NK-92 (cell line): Measurements from ENCODE around the gene ST3GAL4.
"Not testable (repeated sequence)": the region's sequence is repeated elsewhere in the genome, so short reads cannot be mapped to it uniquely, and the experiment has no call there.

Experiments
- DNase-seq: peaks from one replicate; lab custom pipeline; 2025; ENCODE audit not compliant: unreplicated experiment; lab: John Stamatoyannopoulos, UW

Gene ST3GAL4, protein sequence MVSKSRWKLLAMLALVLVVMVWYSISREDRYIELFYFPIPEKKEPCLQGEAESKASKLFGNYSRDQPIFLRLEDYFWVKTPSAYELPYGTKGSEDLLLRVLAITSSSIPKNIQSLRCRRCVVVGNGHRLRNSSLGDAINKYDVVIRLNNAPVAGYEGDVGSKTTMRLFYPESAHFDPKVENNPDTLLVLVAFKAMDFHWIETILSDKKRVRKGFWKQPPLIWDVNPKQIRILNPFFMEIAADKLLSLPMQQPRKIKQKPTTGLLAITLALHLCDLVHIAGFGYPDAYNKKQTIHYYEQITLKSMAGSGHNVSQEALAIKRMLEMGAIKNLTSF

GRCh38 chr11:126355324-126355925 is at the start of gene ST3GAL4:
ST3GAL4 (plus strand) TSS chr11:126355686; CDS start chr11:126406156, 50,470 bp downstream.
- DNase-seq = no peak

GRCh38 chr11:126305699-126306098 is 49.8 kb upstream of the ST3GAL4 start:
- DNase-seq = no peak

GRCh38 chr11:126307706-126308105 is 47.8 kb upstream of the ST3GAL4 start:
- no peak for DNase-seq

DNA sequence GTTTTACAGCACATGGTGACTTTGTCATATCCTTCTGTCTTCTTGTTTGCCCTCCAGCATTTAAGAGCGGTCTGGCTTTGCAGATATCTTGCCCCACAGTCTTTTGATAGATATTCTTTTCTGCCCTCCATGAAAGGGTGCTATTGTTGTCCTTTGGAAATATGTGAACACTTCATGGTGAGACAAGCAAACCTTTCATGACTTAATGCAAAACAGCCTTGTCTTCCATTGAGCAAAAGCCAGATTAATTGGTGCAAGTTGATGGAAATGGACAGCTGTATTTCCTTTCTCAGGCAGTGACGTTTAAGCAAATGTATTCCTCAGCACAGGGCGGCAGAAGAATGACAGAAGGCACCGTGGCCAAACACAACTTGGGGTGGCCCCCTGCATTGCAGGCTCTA is 47.2 kb upstream of the ST3GAL4 start:
- no peak for DNase-seq

DNA sequence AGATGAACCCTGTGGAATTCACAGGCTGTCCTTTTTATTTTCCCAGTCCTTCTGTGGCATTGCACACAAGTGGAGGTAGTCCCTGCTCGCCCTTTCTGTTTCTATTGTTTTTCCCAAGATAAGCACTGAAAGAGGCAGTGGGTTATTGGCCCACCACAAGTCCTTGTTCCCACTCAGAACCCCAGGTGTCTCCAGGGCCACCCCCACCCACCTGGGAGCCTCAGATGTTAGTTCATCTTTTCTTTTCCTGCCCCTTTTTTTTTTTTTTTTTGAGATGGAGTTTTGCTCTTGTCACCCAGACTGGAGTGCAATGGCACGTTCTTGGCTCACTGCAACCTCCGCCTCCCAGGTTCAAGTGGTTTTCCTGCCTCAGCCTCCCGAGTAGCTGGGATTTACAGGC is 46.7 kb upstream of the ST3GAL4 start:
- DNase-seq = not testable (repeated sequence)

DNA sequence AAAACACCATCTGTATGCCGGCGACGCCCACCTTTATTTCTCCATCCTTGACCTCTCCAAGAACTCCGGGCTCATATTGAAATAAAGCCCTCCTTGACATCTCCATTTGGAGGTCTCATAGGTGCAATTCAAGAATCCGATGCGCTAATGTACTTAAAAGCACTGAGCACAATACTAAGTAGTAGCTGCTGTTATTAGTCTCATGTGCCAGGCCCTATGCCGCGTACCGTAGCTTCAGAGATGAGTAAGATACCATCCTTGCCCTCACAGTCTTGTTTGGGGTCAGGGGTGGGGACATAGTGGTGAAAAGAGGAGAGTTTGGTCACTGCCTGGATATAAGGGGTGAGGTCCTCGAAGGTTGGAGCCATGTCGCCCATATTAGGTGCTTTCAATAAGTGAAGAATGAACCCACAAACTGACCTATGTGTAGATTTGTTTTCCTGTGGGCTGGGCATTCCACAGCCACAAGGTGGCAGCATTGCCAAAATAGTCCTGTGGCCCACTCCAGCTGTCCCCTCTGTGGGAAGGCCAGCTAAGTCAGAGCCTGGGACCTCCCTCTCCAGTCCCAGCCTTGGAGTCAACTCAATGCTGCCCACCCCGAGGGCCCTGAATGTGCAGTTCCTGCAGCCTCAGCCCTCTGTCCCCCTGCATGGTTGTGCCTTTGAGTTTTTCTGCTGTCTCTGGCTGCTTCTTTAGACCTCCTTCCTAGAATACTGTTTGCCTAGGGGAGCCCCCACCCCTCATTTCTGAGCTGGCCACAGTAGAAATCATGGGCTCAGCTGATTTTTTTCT is 45.1 kb upstream of the ST3GAL4 start:
- DNase-seq = no peak

DNA sequence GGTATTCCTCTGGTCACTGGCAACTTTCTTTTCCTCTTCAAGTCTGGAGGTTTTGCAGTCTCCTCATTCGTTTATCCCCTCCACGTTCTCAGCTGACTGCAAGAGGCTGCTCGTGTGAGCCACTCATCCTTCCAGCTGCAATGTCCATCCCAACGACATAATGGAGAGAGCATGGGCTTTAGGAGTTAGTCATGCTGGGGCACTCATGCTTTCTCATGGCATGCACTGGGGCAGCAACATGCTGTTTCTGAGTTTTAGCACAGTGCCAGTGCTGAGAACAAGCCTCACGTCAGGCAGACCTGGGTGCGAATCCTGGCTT is 44.5 kb upstream of the ST3GAL4 start:
- no peak for DNase-seq

DNA sequence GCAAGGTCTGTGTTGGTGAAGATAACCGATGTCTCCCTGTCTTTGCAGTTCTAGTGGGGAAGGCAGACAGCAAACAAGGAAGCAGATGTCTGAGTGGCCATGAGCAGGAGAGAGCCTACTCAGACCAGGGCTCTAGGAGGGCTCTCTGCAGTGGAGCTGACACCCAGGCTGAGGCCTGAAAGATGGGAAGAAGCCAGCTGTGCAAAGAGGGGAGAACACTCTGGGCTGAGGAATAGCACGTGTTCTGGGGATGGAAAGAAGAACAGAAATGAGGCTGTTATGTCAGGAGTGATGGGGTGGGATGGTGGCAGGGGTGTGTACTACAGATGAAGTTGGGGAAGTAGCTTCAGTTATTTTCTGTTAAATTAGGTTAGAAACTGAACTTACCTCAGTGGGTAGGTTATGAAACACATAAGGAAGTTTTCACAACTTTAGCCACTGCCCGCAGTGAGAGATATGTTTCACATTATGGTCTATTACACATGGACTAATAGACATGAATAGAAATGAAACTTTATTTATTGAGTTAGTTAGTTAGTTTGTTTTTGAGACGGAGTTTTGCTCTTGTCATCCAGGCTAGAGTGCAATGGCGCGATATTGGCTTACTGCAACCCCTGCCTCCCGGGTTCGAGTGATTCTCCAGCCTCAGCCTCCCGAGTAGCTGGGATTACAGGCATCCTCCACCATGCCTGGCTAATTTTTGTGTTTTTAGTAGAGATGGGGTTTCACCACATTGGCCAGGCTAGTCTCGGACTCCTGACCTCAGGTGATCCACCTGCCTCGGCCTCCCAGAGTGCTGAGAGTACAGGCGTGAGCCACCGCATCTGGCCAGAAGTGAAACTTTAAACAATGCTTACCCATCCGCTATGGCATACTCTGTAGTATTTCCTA is 43.8 kb upstream of the ST3GAL4 start:
- no peak for DNase-seq

DNA sequence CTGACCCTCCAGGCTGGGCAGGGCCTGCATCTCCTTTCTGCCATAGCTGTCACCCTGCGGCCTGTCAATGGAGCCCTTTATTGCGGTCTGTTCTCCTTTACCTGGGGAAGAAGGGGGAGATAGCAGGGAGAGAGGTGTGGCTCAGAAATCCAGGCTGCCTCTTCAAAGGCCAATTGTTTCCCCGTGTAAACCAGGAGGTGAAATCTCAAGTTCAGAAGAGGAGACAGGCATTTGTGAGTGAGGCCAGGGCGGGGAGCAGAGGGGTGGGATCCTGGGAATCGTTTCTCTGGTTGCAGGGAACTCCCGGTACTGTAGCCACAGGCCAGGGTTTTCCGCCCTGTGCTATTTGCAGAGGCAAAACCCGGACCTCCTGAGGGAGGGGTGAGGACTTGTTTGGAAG is 42.5 kb upstream of the ST3GAL4 start:
- DNase-seq = no peak

GRCh38 chr11:126313826-126314225 is 41.7 kb upstream of the ST3GAL4 start:
- no peak for DNase-seq

- DNase-seq = no peak
Measured at GRCh38 chr11:126317432-126317755, 38.1 kb upstream of the ST3GAL4 start.

- no peak for DNase-seq
Measured at GRCh38 chr11:126317756-126318573, 37.5 kb upstream of the ST3GAL4 start.

DNA sequence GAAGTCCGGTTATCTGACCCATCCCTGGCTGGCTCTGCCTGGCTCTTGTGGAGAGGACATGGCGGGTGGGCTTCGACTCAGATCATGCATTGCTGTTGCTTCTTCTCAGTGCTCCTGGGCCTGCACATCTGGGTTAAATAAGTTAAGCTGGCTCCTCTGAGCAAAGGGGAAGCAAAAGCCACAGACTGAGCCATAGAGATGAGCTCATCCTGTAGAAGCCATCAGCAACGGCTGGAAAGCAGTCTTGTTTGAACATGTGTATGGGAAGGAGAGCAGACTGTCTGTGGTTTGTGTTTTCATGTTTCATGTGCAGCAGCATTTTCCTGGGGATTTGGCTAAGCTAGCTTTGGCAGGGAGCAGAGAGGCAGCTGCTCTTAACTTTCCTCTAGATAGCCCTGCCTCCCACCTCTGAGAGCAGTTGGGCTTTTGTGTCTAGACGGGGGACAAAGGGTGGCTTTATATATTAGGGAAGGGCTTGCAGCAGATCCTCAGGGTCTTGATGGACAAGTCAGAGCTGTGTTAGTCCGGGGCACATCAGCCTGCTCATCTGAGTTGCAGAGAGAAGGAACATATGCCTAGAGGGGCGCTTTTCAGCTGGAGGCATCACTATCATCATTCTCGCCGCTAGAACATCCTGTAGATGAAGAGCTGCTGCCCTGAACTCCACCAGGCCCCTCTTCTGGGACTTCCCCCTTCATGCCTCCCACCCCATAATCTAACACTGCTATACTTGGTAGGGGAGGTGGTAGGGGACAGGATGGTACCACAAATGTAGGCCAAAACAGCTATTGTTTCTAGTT is 36.7 kb upstream of the ST3GAL4 start:
- no peak for DNase-seq

DNA sequence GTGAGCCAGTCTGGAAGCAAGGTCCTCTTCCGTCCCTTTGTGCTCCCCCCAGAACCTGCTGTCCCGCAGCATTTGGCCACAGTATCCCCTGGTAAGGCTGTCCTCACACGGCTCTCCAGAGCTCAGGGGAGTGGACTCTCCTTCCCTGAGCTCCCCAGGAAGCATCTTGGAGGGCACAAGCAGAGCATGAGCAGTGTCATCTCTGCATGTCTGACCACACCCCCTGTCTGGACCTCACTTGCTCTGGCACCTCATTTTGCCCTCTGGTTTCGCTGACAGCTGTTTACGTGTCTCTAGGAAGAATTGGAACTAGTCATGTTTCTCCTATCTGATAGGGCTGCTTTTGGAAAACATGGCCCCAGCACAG is 36.1 kb upstream of the ST3GAL4 start:
- DNase-seq = no peak

DNA sequence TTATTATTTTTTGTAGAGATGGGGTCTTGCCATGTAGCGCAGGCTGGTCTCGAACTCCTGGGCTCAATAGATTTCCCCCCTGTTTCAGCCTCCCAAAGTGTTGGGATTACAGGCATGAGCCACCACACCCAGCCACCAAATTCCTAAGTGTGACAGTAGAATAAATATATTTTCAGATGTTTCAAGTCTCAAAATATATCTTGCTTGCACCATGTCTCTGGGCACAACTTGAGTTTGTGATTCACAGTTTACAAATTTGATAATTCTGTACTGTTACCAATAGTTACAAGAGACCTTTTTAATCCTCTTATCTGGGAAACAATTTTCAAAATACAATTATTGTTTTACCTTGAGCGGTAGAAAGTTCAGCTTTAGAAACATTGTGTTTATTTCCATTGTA is 32.5 kb upstream of the ST3GAL4 start:
- no peak for DNase-seq

DNA sequence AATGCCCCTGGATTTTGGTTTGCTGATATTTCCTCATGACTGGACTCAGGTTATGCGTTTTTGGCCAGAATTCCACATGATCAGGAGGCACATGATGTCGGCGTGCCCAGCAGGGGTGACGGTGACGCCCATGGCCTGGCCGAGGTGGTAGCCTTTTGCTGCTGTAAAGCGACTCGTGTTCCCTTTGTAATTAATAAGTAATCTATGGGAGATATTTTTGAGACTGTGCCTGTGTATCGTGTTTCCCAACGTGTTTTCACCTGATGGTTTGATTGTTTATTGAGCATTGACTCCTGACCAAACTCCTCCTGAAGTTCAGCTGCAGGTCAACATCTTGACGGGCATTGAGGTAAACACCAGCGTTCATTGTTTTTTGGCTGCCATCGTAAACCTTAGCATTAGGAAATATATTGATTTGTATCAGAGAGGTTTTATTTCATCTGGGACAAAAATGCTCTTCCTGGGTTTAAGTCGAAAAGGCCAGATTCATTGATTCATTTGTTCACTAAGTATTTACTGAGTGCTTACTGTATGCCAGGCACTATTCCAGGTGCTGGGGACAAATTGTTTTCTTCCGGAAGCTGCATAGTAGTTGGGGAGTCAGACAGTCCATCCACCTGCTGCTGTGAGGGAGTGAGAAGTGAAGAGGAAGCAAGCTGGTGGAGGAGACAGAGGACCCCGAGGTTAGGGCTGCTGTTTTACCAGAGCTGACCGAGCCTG is 28.0 kb upstream of the ST3GAL4 start:
- no peak for DNase-seq

- DNase-seq = no peak
Measured at GRCh38 chr11:126328001-126328390, 27.5 kb upstream of the ST3GAL4 start.

DNA sequence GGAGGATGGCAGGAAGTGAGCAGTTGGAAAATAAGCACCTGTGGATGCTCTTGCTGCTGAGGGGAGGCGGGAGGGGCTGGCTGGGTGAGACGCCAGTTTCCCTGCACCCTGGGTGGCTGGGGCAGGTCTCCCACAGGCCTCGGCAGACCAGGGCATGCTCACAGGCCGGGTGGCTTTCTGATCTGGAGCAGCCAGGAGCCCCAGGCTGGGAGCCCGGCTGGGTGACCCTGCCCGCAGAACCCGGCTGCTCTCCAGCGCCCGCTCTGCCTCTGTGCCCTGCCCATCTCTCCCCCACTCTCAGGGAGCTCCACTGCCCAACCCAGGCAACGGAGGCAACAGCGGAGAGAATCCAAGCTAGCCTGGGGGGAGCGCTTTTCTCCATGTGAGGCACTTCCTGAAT is 27.0 kb upstream of the ST3GAL4 start:
- DNase-seq = no peak
